Activated naive CD4-positive, alpha-beta T cell treated with anti-CD3 and anti-CD28 coated beads, Interleukin-2, amount 50 U/mL, for 72 hours (primary cell): ENCODE measurements around the gene PTGER3. TPM values are rescaled to one million over a fixed set of nuclear protein-coding genes. Genes with fewer than 3 reads are reported as not detected.

Experiments
- ATAC-seq, 2 donors: fragments of 150-1000 bp; cut with Tn5 transposase; 2 replicates each; pipeline ENCODE4 v1.10.0; 2021; ENCODE audit warnings: mild to moderate bottlenecking in 2 of 2, moderate library complexity in 2 of 2
- DNase-seq, 2 donors: peaks; one replicate each; pipeline ENCODE4 v3.0.0; 2021 to 2022; ENCODE audit warnings: low spot score in 2 of 2
- H3K27ac Mint-ChIP-seq, 2 donors: one replicate each; pipeline ENCODE4 v1.8.0; 2022; ENCODE audit warnings: mild to moderate bottlenecking in 2 of 2, mixed read lengths in 2 of 2
- H3K36me3 Mint-ChIP-seq, 2 donors: one replicate each; pipeline ENCODE4 v1.8.0; 2022; ENCODE audit warnings: mixed read lengths in 2 of 2
- H3K9me3 Mint-ChIP-seq, 2 donors: one replicate each; pipeline ENCODE4 v1.8.0; 2022; ENCODE audit warnings: mixed read lengths in 2 of 2
- total RNA-seq, 2 donors: library from RNA; stranded (reverse); gene quantifications; one replicate each; pipeline ENCODE4 v1.2.3, GENCODE V29; 2022

Gene PTGER3
- total RNA-seq, 2 donors from 2014 or later, result 0.18 TPM; not detected in 1

DNA sequence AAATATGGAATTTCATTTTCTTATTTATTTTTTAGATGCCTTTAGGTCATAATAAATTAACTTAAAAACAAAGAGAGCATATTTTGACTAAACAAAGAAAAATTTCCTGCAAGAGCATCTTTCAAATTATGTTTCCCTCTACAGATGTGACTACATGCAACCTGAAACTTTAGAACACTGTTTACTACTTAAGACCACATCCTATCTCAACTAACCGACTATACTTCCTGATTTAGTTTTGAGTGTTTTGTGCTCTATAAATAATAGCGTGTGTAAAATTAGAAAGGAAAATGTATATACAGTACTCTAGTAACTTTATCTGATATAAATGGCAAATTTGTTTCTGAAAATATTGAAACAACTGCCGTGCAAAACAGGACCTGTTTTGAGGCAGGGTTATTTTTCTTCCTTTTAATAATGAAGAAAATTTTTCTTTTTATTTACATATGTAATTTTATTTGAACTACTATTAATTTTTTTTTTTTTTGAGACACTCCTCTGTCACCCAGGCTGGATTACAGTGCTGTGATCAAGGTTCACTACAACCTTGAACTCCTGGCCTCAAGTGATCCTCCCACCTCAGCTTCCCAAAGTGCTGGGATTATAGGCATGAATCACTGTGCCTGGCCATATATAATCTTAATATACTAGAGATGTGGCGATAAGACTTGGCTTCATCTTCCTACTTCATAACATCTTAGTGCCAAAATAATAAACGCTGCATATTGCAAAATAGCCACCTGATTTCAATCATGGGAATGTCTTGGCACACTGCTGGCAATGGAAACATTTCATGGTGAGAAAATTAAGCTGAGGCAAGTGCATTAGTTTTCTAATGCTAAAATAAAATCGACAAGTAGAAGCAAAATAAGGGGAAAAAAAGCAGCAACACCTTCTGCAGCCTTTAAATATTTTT, 21.0 kb upstream of the PTGER3 start:
- H3K36me3 Mint-ChIP-seq, result peaks cover 0 to 17% of the 10 kb centered on the region in 2 donors
- H3K27ac Mint-ChIP-seq, result no peak overlapping the region
- no peaks in the 10 kb centered on the region for H3K9me3 Mint-ChIP-seq
- peak in 1 of 2 donors; percentile 67 for ATAC-seq
- DNase-seq, result no peak

DNA sequence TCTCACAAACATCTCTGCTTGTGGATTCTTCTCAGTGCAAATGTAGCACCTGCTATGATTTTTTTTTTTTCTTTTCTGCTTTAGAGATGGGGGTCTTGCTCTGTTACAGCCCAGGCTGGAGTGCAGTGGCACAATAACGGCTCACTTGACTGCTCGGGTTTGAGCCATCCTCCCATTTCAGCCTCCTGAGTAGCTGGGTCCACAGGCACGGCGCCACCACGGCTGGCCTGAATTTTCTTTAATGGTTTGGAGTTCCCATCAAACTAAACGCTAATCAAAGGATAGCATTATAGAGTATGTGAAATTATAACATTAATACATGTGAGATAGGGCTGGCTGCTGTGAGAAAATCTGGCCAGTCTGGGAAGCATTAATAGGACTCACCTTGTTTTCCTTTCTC, 7.2 kb upstream of the PTGER3 start:
- Mint-ChIP-seq H3K27ac (peak overlapping the region in 1 of 2 donors; percentile 46), H3K36me3 (peaks cover 5 to 10% of the 10 kb centered on the region in 2 donors), H3K9me3 (no peaks in the 10 kb centered on the region)
- peak; percentile 12 to 14 for ATAC-seq
- DNase-seq, result no peak

DNA sequence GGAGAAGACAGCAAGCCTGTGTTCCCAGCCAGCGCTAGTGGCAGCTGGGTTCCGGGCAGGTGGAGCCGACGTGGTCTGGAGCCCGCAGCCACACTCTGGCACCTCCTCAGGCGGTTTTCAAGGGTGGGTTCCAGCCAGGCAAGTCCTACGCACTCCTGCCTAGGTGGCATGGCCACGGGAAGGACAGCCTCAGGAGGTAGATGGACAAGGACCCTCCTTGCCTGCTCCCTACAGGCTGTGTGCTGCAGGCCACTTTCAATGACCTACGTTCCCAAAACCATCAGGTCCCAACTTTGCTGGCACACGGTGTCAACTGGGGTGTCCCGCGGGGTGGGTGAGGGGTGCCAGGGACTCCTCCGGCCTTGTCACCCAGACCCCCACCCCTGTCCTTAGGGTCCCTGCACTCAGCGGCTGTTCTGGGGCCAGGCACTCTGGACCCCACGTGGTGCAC, 6.7 kb upstream of the PTGER3 start:
- Mint-ChIP-seq H3K9me3 (no peaks in the 10 kb centered on the region), H3K27ac (peak overlapping the region in 1 of 2 donors; percentile 46), H3K36me3 (peaks cover 5 to 8% of the 10 kb centered on the region in 2 donors)
- peak; percentile 9 to 23 for ATAC-seq
- no peak for DNase-seq

DNA sequence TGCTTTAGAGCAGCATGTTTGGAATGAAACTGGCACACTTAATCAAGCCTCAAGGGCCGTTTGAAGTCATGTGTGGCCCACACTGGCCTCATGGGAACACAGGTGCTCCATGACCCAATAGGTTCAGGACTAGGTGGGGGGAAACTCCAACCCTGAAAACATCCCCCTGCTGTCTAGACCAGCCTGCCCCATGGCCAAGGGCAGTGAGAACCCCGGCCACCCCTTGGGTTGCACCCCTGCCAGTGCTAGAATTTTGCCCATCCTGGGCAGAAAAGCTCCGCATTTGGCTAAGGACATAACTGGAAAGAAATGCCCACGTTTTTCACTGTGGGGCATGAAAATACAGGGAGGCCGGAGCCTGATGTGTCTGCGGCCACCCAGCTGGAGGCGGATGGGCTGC, 6.1 kb upstream of the PTGER3 start:
- H3K36me3 Mint-ChIP-seq, result peaks cover 2 to 4% of the 10 kb centered on the region in 2 donors
- H3K27ac Mint-ChIP-seq, result no peak overlapping the region
- peak in 1 of 2 donors; percentile 18 for ATAC-seq
- no peaks in the 10 kb centered on the region for H3K9me3 Mint-ChIP-seq
- DNase-seq, result no peak

DNA sequence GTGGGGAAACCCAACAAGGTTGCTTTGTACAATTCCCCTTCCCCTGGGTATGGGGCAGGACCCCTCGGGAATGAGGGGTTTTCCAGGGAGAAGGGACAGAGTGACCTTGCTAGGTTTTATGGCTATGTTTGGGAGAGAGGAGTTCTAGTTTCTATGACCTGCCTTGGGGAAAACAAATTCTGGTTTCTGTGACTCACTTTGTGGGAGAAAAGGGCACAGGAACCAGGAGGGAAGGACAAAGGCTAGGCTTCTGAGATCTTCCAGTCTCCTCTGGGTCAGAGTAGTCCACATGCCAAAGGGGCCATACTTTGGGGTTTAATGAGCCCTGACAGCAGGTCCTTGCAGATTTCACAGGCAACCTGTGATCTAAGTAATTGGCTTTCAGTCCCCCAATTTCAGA, 5.5 kb upstream of the PTGER3 start:
- H3K9me3 Mint-ChIP-seq, result no peaks in the 10 kb centered on the region
- H3K27ac Mint-ChIP-seq, result peak overlapping the region in 1 of 2 donors; percentile 59
- ATAC-seq (no peak), DNase-seq (no peak)
- H3K36me3 Mint-ChIP-seq, result no peaks in the 10 kb centered on the region

DNA sequence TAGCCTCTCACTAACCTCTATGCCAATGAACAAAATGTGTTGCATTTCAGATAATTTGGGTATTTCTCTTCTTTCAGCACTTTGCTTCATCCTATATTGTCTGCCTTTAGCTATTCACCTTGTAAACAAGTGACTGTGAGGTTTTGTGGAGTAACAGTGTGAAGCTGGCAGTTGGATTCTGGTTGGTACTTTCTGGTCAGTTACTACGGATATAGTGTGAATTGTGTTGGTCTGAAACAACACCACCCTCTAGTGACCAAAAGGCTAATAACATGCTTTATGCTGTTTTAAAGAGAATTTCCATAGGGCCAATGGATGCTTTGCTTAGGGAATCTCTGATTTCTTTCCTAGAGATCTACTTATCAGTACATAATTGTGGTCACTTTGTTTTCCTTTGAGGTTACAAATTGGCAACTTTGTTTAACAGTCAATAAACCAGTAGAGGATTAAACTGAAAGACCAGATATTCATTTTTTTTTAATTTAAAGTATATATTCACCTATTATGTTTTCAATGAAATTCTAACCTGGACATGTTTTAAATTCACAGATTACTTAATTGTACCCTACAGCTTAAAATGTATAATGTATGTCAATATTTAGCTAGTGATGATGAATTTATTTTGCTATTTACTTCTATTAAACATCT, 2.5 kb upstream of the PTGER3 start:
- H3K9me3 Mint-ChIP-seq, result no peaks in the 10 kb centered on the region
- peak in 1 of 2 donors; percentile 35 for DNase-seq
- peak; percentile 47 to 48 for ATAC-seq

DNA sequence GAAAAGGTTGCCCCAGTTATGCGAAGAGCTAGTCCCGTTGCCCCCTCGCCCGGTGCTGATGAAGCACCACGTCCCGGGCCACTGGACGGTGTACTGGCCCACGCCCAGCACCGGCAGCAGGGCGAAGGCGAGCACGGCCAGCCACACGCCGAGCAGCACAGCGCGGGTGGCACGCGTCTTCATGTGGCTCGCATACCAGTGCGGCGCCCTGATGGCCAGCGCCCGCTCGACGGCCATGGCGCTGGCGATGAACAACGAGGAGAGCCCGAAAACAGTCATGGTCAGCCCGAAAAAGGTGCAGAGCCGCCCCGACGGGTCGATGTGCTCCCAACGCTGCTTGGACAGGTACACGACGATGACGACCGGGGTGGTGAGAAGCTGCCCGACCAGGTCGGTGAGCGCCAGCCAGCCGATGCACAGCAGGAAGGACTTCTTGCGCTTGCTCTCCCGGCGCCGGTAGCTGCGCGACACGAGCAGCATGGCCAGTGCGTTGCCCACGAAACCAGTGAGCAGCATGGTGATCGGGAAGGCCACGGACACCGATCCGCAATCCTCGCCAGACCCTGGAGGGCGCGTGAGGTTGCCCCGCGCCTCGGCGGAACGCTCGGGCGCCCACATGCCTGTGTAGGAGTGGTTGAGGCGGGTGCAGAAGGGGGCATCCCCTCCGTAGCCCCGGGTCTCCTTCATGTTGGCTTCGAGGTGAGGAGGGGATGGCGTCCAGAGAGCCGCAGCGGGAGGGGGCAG, 553 bp downstream of the PTGER3 start:
- ATAC-seq (peak; percentile 47 to 54), DNase-seq (peak in 1 of 2 donors; percentile 21)
- peaks cover 0 to 12% of the 10 kb centered on the region in 2 donors for H3K36me3 Mint-ChIP-seq
- H3K27ac Mint-ChIP-seq, result no peak overlapping the region
- no peaks in the 10 kb centered on the region for H3K9me3 Mint-ChIP-seq

More for the DNA sequence above, 2.5 kb upstream of the PTGER3 start:
- Mint-ChIP-seq H3K36me3 (peaks cover 0 to 12% of the 10 kb centered on the region in 2 donors), H3K27ac (no peak overlapping the region)

DNA sequence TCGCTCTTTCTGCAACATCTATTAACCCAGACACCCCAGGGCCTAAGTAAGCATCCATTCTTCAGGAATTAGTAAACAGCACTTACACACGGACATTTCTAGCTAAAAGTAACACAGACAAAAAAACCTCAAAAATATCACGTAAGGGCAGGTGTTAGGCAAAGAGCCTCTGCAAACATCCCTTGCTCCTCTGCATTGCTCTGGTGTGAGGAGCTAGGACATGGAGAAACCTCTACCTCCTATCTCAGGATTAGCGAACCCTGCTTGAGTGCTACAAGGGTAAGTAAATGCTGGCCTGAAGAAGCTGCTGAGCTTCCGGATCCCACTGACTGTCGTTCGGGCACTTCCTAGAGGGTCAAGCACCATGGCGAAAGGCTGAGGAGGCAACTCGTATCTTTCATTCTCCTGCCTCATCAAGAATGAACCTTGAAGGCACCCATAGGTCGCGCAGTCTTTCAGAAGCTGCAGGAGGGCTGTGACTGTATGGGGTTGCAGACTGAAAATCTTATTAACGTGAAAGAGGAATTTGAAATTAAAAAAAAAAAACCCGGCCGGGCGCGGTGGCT, 2.1 kb downstream of the PTGER3 start:
- H3K36me3 Mint-ChIP-seq, result peaks cover 0 to 12% of the 10 kb centered on the region in 2 donors
- DNase-seq, result no peak
- no peak overlapping the region for H3K27ac Mint-ChIP-seq
- H3K9me3 Mint-ChIP-seq, result no peaks in the 10 kb centered on the region
- ATAC-seq, result no peak

DNA sequence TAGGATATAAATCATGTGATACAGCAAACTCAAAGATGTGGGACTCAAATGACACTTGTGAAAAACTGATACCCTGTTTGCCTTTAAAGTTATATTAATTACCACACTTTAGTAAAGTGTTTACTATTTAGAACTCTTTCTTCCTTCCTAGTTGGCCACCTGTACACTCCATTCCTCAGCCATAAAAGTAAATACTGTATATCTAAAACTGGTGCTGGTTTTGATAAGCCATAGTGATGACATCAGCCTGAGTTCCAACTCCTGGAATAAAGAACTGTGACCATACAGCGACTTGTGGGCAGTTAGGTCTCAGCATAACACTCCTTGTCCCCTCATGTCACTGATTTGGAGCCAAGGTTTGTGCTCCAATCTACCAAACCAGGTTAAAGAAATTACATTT, 2.8 kb downstream of the PTGER3 start:
- Mint-ChIP-seq H3K27ac (no peak overlapping the region), H3K36me3 (peaks cover 0 to 12% of the 10 kb centered on the region in 2 donors), H3K9me3 (no peaks in the 10 kb centered on the region)
- DNase-seq (no peak), ATAC-seq (no peak)

DNA sequence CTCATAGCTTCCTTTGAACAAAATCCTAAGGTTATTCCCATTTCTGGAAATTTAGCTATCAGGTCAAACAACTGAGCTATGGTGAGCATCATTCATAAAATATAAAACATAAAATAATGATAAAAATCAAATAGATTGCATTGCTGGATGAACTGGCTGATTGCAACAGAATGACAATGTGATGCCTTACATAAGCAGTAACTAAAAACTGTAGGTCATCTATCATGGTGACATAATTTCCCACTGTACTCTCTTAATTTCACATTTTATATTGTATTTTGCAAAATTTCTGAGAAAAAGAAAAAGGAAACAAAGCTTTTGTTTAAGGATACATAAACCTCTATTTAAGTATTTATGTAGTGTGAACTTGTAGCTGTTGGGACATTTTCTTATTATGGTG, 4.6 kb downstream of the PTGER3 start:
- ATAC-seq (no peak), DNase-seq (no peak)
- Mint-ChIP-seq H3K27ac (no peak overlapping the region), H3K36me3 (peaks cover 0 to 12% of the 10 kb centered on the region in 2 donors), H3K9me3 (no peaks in the 10 kb centered on the region)

DNA sequence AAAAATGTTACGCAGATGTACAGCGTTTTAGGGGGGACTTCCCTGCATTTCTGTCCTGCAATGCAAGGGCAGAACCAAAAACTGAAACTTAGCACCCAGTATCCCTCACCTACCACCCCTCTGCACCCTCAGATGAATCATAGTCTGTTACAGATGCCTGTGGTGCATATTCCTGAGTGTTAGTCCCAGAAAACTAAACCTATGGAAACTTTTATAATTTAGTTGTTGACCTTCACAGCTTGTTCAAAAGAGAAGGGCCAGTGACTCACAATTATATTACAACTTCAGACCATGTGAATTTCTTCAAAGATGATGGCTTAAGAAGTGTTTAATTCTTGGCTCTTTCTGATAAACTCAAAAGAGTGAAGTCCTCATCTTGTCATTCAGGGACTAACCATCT, 5.8 kb downstream of the PTGER3 start:
- Mint-ChIP-seq H3K9me3 (no peaks in the 10 kb centered on the region), H3K27ac (no peak overlapping the region), H3K36me3 (peaks cover 0 to 6% of the 10 kb centered on the region in 2 donors)
- DNase-seq (no peak), ATAC-seq (peak in 1 of 2 donors; percentile 26)

DNA sequence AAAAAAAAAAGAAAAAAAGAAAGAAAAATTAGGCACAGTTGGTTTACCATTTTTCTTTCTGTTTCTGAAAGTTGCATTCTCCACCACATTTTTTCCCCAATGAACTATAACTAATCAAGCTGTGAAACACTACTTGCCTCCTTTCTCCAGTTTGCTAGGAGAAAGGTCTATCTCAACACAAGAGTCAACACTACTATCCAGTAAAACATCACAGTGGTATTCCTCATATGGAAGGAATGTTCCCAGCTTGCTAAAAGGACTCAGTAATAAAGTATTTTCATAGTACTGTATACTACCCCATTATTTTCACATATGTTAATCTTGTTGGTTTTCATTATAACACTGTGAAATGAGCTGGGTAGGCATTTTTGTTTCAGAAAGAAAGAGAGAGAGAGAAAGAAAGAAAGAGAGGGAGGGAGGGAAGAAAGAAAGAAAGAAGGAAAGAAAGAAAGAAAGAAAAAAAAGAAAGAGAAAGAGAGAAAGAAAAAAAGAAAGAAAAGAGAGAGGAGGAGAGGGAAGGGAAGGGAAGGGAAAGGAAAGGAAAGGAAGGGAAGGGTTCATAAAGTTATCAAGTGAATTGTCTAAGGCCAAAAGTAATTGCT, 7.9 kb downstream of the PTGER3 start:
- H3K36me3 Mint-ChIP-seq, result no peaks in the 10 kb centered on the region
- no peaks in the 10 kb centered on the region for H3K9me3 Mint-ChIP-seq
- DNase-seq (no peak), ATAC-seq (no peak)
- no peak overlapping the region for H3K27ac Mint-ChIP-seq

DNA sequence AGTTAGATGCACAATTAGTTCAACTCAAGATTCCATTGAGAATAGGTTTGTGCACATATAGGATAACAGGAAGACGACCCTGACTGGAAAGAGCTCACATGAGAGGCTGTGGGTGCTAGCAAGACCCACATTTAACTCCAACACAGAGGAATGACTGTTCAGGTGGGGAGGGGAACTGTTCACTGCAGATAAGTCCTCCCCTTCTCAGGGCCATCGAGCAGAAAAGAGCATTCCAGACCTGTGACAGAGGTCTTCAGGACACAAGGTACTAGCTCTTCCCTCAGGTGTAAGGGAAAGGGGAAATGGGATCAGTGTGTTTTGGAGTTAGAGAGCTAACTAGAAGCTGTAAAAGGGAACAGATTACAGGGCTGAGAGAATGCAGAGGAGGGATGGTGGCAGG, 8.7 kb downstream of the PTGER3 start:
- Mint-ChIP-seq H3K9me3 (no peaks in the 10 kb centered on the region), H3K36me3 (no peaks in the 10 kb centered on the region), H3K27ac (no peak overlapping the region)
- no peak for ATAC-seq
- no peak for DNase-seq

DNA sequence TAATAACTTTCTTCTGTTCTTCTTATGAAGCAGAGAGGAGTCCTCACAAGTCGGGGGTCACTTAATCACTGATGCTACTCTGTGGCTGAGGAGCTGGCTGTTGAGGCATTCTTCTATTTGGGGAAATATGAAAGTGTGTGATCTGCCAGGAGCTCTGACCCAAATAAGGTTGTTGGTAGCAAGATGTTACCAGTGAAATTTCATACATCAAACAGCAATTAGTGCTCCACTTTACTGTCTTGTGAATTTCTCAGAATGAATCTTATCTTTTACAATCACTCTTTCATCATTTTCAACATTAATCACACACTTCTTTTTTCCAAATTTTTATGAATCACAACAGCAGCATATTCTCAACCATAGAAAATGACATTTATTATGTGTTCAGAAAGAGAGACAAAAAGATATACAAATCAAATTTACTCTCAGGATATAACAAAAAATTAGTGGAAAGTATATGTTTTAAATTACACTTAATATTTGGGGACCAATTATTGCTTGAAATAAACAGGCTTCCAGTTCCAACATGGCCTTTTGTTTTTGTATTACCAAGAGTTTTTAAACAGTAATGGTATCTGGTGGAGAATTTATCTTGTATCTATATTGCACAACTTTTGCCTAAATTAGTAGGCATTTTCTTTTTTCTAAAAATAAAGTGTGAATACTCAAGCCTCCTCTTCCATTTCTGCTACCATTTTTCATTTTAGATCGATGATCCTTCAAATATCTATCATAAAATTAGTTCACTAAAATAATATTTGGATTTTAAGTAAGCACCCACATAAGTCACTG, 9.6 kb downstream of the PTGER3 start:
- DNase-seq, result no peak
- H3K9me3 Mint-ChIP-seq, result no peaks in the 10 kb centered on the region
- H3K27ac Mint-ChIP-seq, result no peak overlapping the region
- peak in 1 of 2 donors; percentile 52 for ATAC-seq
- no peaks in the 10 kb centered on the region for H3K36me3 Mint-ChIP-seq

DNA sequence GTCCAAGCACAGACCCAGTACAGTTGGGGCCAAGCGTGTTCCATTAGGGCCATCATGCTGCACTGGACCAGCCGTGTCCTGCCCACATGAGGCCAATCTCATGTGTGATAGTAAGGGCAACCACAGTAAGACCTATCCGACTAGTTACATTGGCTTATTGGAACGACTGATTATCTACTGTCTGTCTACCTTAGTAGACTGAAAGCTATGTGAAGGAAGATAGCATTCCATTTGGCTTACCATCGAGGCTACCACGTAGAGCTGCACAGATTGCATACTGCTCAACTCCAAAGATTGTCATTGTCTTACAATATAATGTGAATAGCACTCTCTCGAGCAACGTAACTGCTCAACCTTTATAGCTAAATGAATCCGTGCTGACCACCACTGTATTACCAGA, 10.6 kb downstream of the PTGER3 start:
- DNase-seq, result no peak
- no peak overlapping the region for H3K27ac Mint-ChIP-seq
- H3K36me3 Mint-ChIP-seq, result no peaks in the 10 kb centered on the region
- no peaks in the 10 kb centered on the region for H3K9me3 Mint-ChIP-seq
- ATAC-seq, result no peak
